Measurements from ENCODE around the gene DNAH7. TPM values are rescaled to one million over a fixed set of nuclear protein-coding genes. Genes with fewer than 3 reads are reported as not detected.

DNAH7 gene
- total RNA-seq, result 10 to 100 TPM in 3 of 6 donors, 1 to 10 TPM in 3; 1.6 to 33.5 (median 7.8) TPM

GRCh38 chr2:196068271-196069209 lies at the start of gene DNAH7:
DNAH7 (minus strand) TSS chr2:196068837; CDS start chr2:196068711, 126 bp downstream.
- no peaks in the 10 kb centered on the region for H3K9me3 ChIP-seq
- peaks cover 0 to 19% (median 8%) of the 10 kb centered on the region in 4 donors for H3K4me1 ChIP-seq
- H3K4me3 ChIP-seq, result peak within 1 kb of the TSS; percentile 71 to 96 (median 88)
- WGBS, 2 donors, result 3 to 4% methylated on average over 35 to 53 of the region's 53 CpGs
- peak in 2 of 4 donors; percentile 53 to 60 for TF ChIP-seq POLR2A (IDR thresholded peaks at IDR 0.05)
- no peak for TF ChIP-seq EP300 (IDR thresholded peaks at IDR 0.05)
- peak; percentile 29 to 50 for TF ChIP-seq POLR2AphosphoS5 (IDR thresholded peaks at IDR 0.05)
- peak; percentile 9 to 83 (median 66) for TF ChIP-seq CTCF (IDR thresholded peaks at IDR 0.05)
- ATAC-seq (ENCODE audit: low FRiP score in 2 of 2) (peak; percentile 97 to 98), DNase-seq (peak; percentile 95 to 98)
- H3K27ac ChIP-seq, result peak within 1 kb of the TSS; percentile 75 to 82 (median 78)
- H3K36me3 ChIP-seq, result no peaks in the 10 kb centered on the region
- no peaks in the 10 kb centered on the region for H3K27me3 ChIP-seq

DNA sequence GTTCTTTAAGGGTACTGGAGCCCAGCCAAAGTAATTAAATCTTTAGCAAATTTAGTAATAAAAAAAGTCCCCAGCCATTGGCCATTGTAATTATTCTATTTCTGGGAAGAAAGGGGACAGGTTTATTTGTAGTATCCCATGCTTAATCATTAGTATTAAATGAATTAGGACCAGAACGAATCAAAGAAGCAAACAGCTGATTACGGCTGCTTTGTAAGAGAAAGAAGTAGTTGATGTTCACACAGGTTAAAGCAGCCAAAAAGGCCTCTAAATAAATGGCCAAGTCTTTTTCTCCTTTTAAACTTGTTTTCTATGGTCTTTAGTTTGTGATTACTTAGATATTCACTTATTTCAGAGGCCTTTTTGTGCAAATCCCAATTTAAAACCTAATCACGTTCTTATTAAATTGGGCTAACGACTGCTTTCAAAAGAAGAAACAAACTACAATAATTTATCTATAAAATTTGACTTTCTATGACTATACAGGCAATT lies 48.6 kb upstream of the DNAH7 start:
- peaks cover 0 to 4% (median 0%) of the 10 kb centered on the region in 4 donors for H3K4me1 ChIP-seq
- H3K9me3 ChIP-seq, result no peaks in the 10 kb centered on the region
- H3K27ac ChIP-seq, result no peak overlapping the region
- DNase-seq (no peak), ATAC-seq (ENCODE audit: low FRiP score in 2 of 2) (no peak)
- no peaks in the 10 kb centered on the region for H3K27me3 ChIP-seq
- H3K4me3 ChIP-seq, result no peak overlapping the region
- WGBS, 2 donors, result 94 to 95% methylated on average over 4 of the region's 4 CpGs
- TF ChIP-seq POLR2AphosphoS5 (IDR thresholded peaks at IDR 0.05), result no peak
- TF ChIP-seq CTCF (IDR thresholded peaks at IDR 0.05), result no peak
- TF ChIP-seq EP300 (IDR thresholded peaks at IDR 0.05), result no peak
- no peak for TF ChIP-seq POLR2A (IDR thresholded peaks at IDR 0.05)
- H3K36me3 ChIP-seq, result no peaks in the 10 kb centered on the region

DNA sequence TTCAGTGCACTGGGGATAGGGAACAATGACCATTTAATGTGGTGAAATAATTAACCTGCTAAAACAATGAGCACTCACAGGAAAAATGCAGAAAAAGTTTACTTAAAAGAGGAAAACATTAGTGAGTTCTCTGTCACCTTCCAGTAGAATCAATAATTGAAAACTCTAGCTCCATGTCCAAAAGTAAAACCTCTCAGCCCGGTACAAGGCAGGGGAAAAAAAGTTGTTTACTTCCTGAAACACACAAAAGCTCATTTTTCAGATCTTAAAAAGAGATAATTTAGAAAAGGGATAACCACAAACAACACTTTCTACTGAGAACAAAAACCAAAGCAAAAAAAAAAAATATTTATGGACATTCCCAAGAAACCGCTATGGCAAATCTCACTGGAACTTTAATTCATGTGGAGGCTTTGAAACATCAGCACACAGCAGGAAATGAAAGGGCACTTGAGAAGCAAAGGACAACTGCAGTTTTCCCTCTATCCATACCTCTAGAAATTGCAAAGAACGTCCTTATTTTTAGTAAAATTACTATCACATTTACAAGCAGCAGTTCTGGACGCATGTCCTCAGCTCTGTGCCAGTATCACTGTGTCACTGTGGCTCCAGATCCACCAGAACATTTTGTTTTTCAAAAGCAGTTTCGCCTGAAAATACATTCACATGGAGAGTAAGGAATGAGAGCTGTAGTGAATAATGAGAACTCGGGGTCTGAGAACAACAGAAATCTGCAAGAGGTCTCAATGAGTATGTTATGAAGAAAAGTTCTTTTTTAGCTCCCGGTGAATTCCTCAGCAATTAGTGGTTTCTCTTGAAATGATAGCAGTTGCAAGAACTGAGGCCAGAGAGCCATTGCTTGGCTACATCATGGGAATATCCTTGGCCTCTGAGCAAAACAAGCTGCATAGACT lies 44.7 kb upstream of the DNAH7 start:
- Histone ChIP-seq H3K4me3 (no peak overlapping the region), H3K27me3 (no peaks in the 10 kb centered on the region), H3K36me3 (no peaks in the 10 kb centered on the region), H3K27ac (peak overlapping the region in 1 of 4 donors; percentile 13), H3K4me1 (peaks cover 0 to 4% (median 0%) of the 10 kb centered on the region in 4 donors), H3K9me3 (no peaks in the 10 kb centered on the region)
- no peak for DNase-seq
- ATAC-seq (ENCODE audit: low FRiP score in 2 of 2), result peak in 1 of 2 donors; percentile 14
- WGBS, 2 donors, result 47 to 52% methylated on average over 7 of the region's 7 CpGs
- TF ChIP-seq EP300 (IDR thresholded peaks at IDR 0.05) (no peak), CTCF (IDR thresholded peaks at IDR 0.05) (no peak), POLR2AphosphoS5 (IDR thresholded peaks at IDR 0.05) (no peak)

DNA sequence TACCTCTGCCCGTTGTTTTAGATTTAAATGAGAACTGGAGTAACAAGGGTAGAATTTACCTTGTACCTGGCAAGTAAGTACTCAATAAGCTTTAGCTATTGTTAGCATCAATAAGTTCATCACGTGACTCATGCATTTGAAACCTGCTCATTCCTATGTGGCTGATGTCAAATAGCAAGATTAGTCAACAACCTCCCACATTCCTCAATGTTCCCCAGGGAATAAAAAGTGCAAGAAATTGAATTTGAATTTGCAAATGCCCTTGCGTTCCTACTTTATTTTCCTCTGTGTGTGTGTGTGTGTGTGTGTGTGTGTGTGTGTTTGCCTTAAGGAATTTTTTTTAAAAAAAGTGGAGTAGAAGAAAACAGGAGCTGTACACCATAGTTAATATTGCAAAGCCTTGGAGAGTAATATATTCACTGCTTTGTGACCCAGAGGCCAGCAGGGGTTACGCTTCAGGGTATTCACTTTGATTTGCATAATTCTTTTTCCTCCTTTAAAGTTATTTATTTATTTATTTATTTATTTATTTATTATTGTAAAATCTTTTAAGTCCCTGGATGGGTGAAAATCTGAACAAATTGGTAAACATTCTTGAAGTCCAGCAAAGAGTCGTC lies 43.9 kb upstream of the DNAH7 start:
- Histone ChIP-seq H3K27ac (no peak overlapping the region), H3K4me1 (peaks cover 0 to 4% (median 0%) of the 10 kb centered on the region in 4 donors), H3K4me3 (no peak overlapping the region), H3K9me3 (no peaks in the 10 kb centered on the region), H3K36me3 (no peaks in the 10 kb centered on the region), H3K27me3 (no peaks in the 10 kb centered on the region)
- ATAC-seq (ENCODE audit: low FRiP score in 2 of 2) (no peak), DNase-seq (no peak)
- 69 to 78% methylated on average over 5 of the region's 5 CpGs for WGBS, 2 donors
- TF ChIP-seq POLR2A (IDR thresholded peaks at IDR 0.05) (no peak), POLR2AphosphoS5 (IDR thresholded peaks at IDR 0.05) (no peak), EP300 (IDR thresholded peaks at IDR 0.05) (no peak), CTCF (IDR thresholded peaks at IDR 0.05) (no peak)
